Fibroblast of lung (primary cell): Measurements from ENCODE around the gene XPNPEP1. TPM values are rescaled to one million over a fixed set of nuclear protein-coding genes. Genes with fewer than 3 reads are reported as not detected.

Source experiments
- DNase-seq, 2 donors: peaks; one replicate each; pipeline versions ENCODE4 v3.0.0 to v3.0.0-alpha.2; 2010; ENCODE audit warnings: low read depth in 2 of 2
- H2AFZ ChIP-seq: 2 replicates; pipeline ENCODE4 v1.5.1; 2012; ENCODE audit warnings: low read length, control low read depth, inconsistent platforms
- H3K27ac ChIP-seq: 2 replicates; pipeline ENCODE4 v1.5.1; 2011; ENCODE audit warnings: low read length, control low read depth; ENCODE audit not compliant: insufficient read depth
- H3K27me3 ChIP-seq: 2 replicates; pipeline ENCODE4 v1.5.1; 2011; ENCODE audit warnings: mild to moderate bottlenecking, low read length; ENCODE audit not compliant: control insufficient read depth, insufficient read depth
- H3K36me3 ChIP-seq: 2 replicates; pipeline ENCODE4 v1.5.1; 2011; ENCODE audit warnings: low read length; ENCODE audit not compliant: control insufficient read depth, insufficient read depth
- H3K4me1 ChIP-seq: 2 replicates; pipeline ENCODE4 v1.5.1; 2011; ENCODE audit warnings: low read length; ENCODE audit not compliant: control insufficient read depth, insufficient read depth; ENCODE audit errors: extremely low read depth
- H3K4me2 ChIP-seq: 2 replicates; pipeline ENCODE4 v1.5.1; 2011; ENCODE audit warnings: low read length, control low read depth; ENCODE audit not compliant: insufficient read depth; ENCODE audit errors: extremely low read depth
- H3K4me3 ChIP-seq, 4 experiments: fragments of 200-600 bp in 1 of 4; sonication (generic) in 1 of 4; replicated peaks in 1 of 4; 2 replicates each; pipeline ENCODE4 v1.5.1; 2011 to 2016; ENCODE audit warnings: low read length in 4 of 4, low read depth in 3 of 4, mild to moderate bottlenecking in 3 of 4, control low read depth in 2 of 4, inconsistent platforms in 1 of 4, mixed read lengths in 1 of 4; ENCODE audit not compliant: insufficient read depth in 1 of 4; ENCODE audit errors: control extremely low read depth in 1 of 4
- H3K79me2 ChIP-seq: 2 replicates; pipeline ENCODE4 v1.5.1; 2012; ENCODE audit warnings: mild to moderate bottlenecking, low read length, inconsistent platforms; ENCODE audit not compliant: control insufficient read depth, insufficient read depth
- H3K9ac ChIP-seq: 2 replicates; pipeline ENCODE4 v1.5.1; 2011; ENCODE audit warnings: mild to moderate bottlenecking, low read length, control low read depth; ENCODE audit not compliant: insufficient read depth
- H3K9me3 ChIP-seq: 2 replicates; pipeline ENCODE4 v1.5.1; 2012; ENCODE audit warnings: low read depth, low read length; ENCODE audit not compliant: control insufficient read depth, insufficient read depth
- H4K20me1 ChIP-seq: 2 replicates; pipeline ENCODE4 v1.5.1; 2011; ENCODE audit warnings: low read length; ENCODE audit not compliant: control insufficient read depth, insufficient read depth; ENCODE audit errors: extremely low read depth
- CTCF ChIP-seq, 2 donors: IDR thresholded peaks in 1 of 2; conservative IDR thresholded peaks in 1 of 2; 1 replicate in 1 of 2; 2 replicates in 1 of 2; pipeline ENCODE4 v1.5.1; 2011 to 2012; ENCODE audit warnings: low read length in 2 of 2, control low read depth in 1 of 2, inconsistent platforms in 1 of 2, low read depth in 1 of 2, mild to moderate bottlenecking in 1 of 2
- EZH2 ChIP-seq: IDR thresholded peaks from 2 replicates; pipeline ENCODE4 v1.5.1; 2012; ENCODE audit warnings: low read length, control low read depth, mild to moderate bottlenecking; ENCODE audit errors: missing control alignments
- polyA plus RNA-seq, 2 donors: library from polyadenylated mRNA; depleted of rRNA in 1 of 2; stranded (reverse) in 1 of 2; unstranded in 1 of 2; fragments of >200 nt; gene quantifications; 2 replicates each; pipeline ENCODE4 v1.2.1, GENCODE V29; 2011 to 2012; ENCODE audit warnings: missing spikeins in 1 of 2
- total RNA-seq: library from RNA; depleted of rRNA; stranded (reverse); fragments of >200 nt; gene quantifications from 2 replicates; pipeline ENCODE4 v1.2.1, GENCODE V29; 2014

XPNPEP1 gene
- total and polyA plus RNA-seq, 2 donors (not counting 1 experiment from before 2014, with no cell fraction given), result 86.5 to 119 TPM

- no peak overlapping the region for H3K4me2 ChIP-seq
- H3K9me3 ChIP-seq, result no peaks in the 10 kb centered on the region
- H3K27ac ChIP-seq, result no peak overlapping the region
- peak overlapping the region; percentile 18 for H2AFZ ChIP-seq
- no peaks in the 10 kb centered on the region for H3K27me3 ChIP-seq
- DNase-seq, result no peak
- H3K4me1 ChIP-seq, result peaks cover 20% of the 10 kb centered on the region
- H3K9ac ChIP-seq, result no peak overlapping the region
- H3K4me3 ChIP-seq, result no peak overlapping the region
- no peaks in the 10 kb centered on the region for H3K79me2 ChIP-seq
- TF ChIP-seq CTCF (conservative IDR thresholded peaks at IDR 0.05 in 1 of 2, IDR thresholded peaks at IDR 0.05 in 1 of 2; ENCODE audit: low read depth in 1 of 2, low read length in 2 of 2) (no peak), EZH2 (no peak)
- no peaks in the 10 kb centered on the region for H3K36me3 ChIP-seq
- H4K20me1 ChIP-seq, result no peaks in the 10 kb centered on the region
Observed at GRCh38 chr10:109969760-109970346, 46.5 kb upstream of the XPNPEP1 start.

- Histone ChIP-seq H3K4me2 (no peak overlapping the region), H3K9ac (no peak overlapping the region), H3K36me3 (no peaks in the 10 kb centered on the region), H3K27me3 (no peaks in the 10 kb centered on the region), H3K27ac (no peak overlapping the region), H4K20me1 (no peaks in the 10 kb centered on the region), H3K79me2 (no peaks in the 10 kb centered on the region), H3K4me1 (peaks cover 20% of the 10 kb centered on the region), H3K4me3 (no peak overlapping the region), H2AFZ (peak overlapping the region; percentile 45), H3K9me3 (no peaks in the 10 kb centered on the region)
- DNase-seq, result no peak
- no peak for TF ChIP-seq CTCF (conservative IDR thresholded peaks at IDR 0.05 in 1 of 2, IDR thresholded peaks at IDR 0.05 in 1 of 2; ENCODE audit: low read depth in 1 of 2, low read length in 2 of 2)
- no peak for TF ChIP-seq EZH2
Observed at GRCh38 chr10:109968953-109969759, 45.8 kb upstream of the XPNPEP1 start.

- Histone ChIP-seq H3K4me1 (peaks cover 20% of the 10 kb centered on the region), H3K4me2 (peak overlapping the region; percentile 90), H3K36me3 (no peaks in the 10 kb centered on the region), H4K20me1 (no peaks in the 10 kb centered on the region), H3K4me3 (peak overlapping the region in 1 of 4 experiments; percentile 3), H3K79me2 (no peaks in the 10 kb centered on the region), H3K9ac (no peak overlapping the region), H3K27ac (peak overlapping the region; percentile 79), H2AFZ (no peak overlapping the region), H3K27me3 (no peaks in the 10 kb centered on the region), H3K9me3 (no peaks in the 10 kb centered on the region)
- no peak for TF ChIP-seq CTCF (conservative IDR thresholded peaks at IDR 0.05 in 1 of 2, IDR thresholded peaks at IDR 0.05 in 1 of 2; ENCODE audit: low read depth in 1 of 2, low read length in 2 of 2)
- TF ChIP-seq EZH2, result no peak
- DNase-seq, result no peak
Observed at GRCh38 chr10:109967739-109968088, 44.4 kb upstream of the XPNPEP1 start.
